HG03108 (cell line): ENCODE measurements around the gene ZBTB24.
A peak's percentile ranks its signal among the peaks of the same experiment; 100 is the strongest.
"Not testable (repeated sequence)": the region's sequence is repeated elsewhere in the genome, so short reads cannot be mapped to it uniquely, and the experiment has no call there.

ENCODE experiments used
- ATAC-seq: cut with Tn5 transposase; IDR thresholded peaks from one replicate; pipeline ENCODE4 v1.9.1; 2021; ENCODE audit warnings: moderate library complexity; ENCODE audit not compliant: unreplicated experiment

Gene ZBTB24

DNA sequence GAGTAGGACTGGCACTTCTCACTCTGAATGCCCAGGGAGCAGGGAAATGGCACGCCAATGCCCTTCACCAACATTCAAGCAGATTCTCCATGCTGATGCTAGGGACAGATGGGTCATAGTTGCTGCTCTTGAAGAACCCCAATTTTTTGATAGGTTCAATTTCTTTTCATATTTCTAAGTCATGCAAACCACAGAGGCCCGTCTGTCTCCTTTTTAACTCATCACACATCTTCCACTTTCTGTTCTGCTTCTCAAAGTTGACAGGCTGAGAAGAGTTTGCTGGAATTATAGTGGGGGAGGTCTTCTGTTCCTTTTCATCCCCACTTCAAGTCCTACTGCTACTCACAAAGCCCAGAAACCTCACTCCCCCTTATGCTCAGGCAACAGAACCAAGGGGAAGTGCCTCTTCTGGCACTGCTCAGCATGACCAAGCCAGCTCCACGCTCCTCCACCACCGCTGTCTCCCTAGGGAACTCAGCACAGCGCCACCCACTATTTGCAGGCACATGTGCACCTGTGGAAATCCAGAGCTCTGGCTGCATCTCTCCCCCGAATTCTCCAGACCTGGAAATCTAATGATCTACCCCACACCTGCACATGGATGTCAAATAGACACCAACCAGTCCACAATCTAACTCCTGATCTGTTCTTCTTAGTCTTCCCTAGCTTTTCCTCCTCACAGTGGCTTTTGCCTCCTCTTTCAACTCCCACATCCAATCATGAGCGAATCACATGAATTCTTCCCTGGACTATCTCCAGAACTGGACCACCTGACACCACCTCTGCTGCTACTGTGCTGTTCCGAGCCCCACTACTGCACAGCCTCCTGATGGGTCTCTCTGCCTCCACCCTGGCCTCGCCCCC lies 10.7 kb downstream of the ZBTB24 start:
- ATAC-seq, result peak; percentile 71

DNA sequence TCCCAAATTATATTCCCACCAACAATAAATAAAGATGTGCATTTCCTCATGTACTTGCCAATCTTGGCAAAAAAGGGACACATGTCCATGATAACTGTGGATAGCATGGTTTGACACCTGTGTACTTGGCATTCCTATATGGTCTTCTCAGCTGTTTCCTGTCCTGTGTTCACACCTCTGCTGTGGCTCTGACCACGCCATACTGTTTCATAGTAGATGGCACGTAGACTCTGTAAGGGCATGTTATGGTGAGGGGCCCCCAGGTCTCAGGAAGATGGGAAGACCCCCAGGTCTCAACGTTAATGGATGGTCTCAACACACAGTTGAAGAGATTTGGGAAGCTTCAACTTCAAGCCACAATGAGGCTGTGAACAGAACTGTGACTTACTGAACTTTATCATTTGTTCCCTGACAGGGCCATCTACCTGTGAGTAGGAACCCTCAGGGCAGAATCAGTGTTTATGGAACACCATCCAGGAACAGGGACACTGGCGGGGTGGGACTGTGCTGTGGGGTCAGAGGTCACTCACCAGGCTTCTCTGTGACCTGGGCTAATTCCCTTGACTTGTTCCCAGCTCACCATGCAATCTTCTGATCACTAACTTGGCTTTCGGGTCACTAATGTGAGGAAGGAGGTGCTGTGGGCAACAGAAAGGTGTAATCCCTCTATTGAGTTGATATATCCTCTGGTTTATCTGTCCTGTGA lies 11.8 kb downstream of the ZBTB24 start:
- no peak for ATAC-seq

DNA sequence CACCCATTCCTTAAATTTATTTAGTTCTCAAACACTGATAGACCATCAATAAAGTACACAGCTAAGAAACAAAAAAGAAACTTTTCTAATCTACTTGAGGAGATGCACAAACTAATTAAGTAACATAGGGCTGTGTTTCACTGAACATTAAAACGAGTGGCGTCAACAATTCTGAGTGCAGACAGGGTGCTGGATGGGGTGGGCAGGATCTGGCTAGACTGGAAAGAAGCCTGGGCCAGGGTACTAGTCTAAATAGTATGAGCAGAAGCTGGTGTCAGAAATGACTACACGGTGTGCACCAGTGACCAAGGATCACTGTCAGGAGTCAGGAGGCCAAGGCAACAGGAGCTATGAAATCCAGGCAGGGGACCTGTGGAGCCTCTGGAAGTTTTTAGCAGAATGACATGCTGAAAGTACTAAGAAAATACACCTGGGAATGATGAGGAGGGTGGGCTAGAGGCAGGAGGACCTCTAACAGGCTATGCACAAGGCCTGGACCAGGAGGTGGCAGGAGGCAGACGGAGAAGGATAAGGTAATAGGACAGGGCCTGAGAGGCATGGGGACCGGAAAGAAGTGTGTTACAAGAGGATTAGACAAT lies 13.3 kb downstream of the ZBTB24 start:
- ATAC-seq, result no peak

DNA sequence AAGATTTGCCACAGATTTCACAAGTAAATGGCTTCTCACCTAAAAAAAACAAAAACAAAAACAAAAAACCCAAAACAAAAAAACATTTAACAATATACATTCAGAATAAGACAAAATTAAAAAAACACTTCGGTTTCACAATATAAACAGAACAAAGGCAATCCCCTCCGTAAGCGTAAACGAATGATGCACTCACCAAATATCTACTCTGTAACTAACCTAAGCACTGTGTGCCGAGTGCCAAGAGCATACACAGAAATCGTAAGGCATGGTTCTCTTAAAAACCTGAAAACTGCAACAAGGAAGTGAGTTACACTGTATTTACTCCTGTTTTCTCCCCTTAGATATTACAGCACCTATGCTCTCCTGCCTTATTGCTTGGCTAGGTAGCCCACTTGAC lies 15.3 kb downstream of the ZBTB24 start:
- ATAC-seq, result no peak

DNA sequence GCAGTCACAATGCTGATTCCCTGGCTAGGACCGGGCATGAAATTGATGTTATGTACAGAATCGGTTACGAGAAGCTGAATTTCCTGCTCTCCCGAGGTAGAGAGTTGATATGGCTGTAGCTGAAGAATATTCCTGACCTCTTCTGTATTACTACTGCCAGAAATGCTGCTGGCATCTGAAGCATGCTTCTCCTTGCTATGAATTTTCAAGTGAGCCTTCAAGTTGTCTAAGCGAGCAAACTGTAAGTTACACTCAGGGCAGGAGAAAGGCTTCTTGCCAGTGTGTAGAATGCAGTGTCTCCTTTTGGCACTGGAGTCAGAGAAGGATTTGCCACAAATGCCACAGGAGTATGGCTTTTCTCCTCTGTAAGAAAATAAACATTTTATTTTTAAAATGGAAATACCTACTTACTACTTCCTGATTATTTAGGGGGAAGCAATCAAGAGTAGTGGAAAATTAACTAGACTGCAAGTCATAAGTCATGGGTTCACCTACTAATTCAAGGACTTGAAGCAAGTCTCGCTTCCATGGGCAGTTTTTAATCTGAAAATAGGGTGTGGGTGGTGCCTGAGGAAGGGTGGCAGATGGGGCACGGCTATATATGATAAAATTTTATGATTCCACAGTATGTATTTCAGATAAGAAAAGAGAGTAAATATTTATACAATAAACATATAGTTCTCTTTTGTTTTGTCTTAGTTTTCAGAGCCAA lies 16.7 kb downstream of the ZBTB24 start:
- no peak for ATAC-seq

DNA sequence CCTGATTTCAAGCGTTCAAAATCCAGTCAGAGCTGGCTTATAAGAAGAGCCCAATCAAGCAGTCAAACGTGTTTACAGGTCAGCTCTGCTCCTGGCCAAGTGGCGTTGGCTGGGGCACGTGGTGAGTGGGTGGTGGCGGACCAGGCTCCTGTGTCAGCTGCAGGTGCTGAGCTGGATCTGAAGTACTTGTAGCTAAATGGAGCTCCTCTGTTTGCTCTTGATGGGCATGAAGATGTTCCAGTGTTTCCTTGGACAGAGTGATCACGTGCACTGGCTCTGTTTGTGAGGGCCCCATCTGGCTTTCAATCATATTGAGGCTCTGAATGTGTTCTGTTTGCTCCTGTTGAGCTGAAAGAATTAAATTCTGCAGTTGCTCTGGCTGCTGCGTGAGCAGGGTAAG lies 17.2 kb downstream of the ZBTB24 start:
- ATAC-seq, result no peak

DNA sequence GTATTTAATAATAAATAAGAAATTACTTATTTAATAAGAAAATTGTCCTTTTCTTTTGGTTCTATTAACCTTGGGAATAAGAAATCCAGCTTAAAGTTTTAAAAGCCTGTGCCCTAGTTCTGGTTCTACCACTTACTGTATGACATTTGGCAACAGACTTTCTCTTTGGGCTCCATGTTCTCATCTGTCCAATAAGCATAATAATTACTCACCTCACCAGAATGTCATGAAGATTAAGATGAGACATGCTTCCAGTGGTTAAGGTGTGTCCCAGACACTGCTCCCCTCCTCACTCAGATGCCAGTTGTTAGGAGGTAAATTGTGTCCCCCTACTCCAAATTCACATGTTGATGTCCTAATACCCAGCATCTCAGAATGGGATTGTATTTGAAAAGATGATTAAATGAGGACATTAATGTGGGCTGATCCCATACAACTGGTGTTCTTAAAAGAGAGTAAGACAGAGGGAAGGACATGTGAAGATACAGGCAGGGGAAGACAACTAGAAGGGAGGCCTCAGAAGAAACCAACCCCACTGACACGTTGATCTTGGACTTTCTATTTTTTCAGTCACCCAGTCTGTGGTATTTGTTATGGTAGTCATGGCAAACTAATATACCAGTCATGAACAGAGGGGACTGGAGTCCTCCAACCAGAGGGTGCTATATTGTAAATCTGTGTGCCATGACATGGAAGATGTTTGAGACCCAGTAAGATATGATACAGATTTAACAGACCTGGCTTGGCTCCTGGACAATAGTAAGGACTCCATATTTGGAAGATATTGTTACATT lies 21.1 kb downstream of the ZBTB24 start:
- ATAC-seq, result no peak

DNA sequence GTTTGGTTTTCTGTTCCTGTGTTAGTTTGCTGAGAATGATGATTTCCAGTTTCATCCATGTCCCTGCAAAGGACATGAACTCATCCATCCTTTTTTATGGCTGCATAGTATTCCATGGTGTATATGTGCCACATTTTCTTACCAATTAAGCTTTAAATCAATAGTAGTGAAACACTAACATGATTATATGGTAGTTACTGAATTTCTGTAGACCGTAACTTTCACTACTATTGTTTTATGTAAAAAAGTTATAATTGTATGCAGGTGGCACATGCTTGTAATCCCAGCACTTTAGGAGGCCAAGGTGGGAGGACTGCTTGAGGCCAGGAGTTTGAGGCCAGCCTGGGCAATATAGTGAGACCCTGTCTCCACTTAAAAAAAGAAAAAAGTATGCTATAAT lies 21.8 kb downstream of the ZBTB24 start:
- ATAC-seq, result not testable (repeated sequence)

DNA sequence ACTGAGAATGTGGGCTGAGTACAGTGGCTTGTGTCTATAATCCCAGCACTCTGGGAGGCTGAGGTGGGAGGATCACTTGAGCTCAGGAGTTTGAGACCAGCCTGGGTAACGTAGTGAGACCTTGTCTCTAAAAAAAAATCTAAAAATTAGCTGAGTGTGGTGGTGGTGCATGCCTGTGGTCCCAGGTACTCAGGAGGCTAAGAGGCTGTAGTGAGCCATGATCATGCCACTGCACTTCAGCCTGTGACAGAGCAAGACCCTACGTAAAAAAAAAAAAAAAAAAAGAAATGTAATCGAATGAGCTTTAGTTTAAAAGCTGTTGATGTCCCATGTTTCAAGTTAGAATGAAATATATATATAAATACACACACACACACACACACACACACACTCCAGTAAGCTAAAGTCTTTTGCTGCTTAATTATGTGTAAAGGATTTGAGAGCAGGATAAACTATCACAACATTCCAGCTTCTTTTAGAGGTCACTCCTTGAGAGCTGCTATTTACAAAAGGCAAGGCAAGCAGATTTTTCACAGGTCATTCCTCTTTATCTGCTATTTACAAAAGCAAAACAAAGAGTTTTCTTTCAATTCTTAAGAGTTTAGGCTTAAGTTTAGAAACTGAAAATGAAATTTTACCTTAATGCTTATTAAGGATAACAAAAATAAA lies 22.7 kb downstream of the ZBTB24 start:
- no peak for ATAC-seq

DNA sequence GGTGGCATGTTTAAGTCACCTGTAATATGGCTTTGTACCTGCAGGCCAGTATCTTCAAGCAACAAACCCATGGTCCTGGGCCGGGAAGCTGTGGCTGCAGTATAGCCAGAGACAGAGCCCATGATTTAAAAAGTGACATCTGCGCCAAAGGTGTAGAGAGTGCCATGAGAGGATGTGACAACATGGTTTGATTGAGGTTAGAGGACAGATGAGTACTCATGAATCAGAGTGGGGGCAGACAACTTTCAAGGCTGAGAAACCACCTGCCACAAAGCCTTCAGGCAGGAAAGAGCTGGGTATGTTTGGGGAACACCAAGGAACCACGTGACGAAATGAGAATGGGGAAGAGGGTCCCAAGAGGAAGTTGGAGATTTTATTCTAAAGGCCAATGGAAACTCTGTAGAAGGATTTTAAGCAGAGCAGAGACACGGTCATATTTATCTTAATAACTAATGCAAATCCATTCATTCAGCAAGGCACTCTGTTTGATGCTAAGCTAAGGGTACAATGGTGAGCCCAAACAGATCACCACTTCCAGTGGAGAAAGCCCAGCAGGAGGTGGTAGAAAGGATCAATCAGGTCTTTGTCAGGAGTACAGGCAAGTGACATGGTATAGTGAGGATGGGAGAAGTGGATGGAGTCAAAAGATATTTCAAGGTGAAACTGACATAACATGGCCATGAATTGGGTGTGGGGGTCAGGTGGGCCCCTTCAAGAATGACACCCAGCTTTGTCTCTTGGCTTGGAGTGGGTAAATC lies 24.1 kb downstream of the ZBTB24 start:
- ATAC-seq, result peak; percentile 20

DNA sequence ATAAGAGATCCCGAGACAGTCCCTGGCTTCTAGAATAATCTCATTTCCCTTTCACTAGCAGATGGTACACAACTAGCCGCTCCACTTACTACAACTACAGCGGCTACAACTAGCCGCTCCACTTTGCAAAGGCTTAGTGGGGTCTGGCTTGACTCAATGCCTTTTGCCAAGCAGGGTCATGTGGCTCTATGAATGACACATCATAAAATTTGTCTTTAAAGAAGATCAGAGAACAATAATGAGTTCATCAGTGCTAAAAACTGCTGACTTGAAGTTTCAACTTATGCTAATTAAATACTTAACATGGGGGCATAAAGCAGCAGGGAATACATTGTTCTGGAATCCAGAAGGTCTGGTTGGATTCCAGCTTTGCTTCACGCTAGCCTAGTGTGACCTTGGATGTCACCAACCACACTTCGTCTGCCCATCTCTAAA lies 25.4 kb downstream of the ZBTB24 start:
- no peak for ATAC-seq

DNA sequence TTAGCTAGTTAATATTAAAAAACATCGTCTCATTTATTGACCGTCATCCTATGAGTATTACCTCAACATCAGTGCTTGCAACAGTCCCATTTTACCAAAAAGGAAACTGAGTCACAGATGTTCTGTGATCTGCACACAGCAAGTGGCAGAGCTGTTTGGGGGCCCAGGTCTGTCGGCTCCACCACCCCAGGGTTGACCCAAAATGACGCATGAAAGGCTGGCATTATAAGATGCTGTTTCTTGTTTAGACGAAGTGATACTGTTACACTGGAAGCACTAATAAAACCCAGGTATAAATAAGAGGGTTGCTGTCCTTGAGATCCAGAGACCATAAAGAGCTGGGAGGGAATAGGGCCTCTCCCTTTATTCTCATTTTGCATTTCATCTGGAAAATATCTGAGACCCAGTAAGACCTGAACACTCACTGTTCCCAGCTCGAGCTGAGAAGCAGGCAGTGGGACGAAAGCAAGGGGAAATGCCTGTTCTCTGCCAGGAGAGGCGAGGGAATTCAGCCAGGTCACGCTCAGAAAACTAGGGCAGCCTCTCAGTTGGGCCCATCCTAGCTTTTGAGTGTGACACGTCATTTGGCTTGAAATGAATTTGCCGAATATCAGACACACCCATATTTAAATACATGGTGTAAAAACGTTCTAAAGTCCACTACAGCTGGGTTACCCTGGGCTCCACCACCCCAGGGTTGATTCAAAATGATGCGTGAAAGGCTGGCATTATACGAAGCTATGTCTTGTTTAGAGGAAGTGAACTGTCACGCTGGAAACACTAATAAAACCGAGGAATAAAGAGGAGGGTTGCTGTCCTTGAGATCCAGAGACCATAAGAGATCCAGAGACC lies 26.1 kb downstream of the ZBTB24 start:
- no peak for ATAC-seq

DNA sequence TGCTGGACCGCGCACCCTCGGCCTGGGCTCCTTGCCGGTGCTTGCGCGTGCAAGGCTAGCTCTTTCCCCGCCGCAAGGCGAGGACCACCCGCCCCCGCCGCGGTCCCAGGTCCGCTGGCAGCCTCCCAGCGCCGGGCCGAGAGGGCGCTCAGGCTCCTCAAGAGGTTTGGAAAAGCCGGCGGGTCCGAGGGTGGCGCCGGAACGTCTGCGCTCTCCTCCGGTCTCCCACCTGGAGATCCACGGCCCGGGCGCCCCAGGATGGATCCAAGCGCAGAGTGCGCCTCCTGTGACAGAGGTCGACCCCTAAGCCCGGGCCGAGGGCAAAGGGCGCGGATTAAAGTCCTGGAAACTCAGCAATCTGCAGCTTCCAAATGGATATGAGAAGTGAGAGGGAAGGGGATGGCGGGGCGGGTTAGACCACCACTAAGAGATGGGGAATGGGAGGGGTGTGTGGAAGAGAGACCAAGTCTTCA lies 26.9 kb downstream of the ZBTB24 start:
- ATAC-seq, result peak; percentile 6

DNA sequence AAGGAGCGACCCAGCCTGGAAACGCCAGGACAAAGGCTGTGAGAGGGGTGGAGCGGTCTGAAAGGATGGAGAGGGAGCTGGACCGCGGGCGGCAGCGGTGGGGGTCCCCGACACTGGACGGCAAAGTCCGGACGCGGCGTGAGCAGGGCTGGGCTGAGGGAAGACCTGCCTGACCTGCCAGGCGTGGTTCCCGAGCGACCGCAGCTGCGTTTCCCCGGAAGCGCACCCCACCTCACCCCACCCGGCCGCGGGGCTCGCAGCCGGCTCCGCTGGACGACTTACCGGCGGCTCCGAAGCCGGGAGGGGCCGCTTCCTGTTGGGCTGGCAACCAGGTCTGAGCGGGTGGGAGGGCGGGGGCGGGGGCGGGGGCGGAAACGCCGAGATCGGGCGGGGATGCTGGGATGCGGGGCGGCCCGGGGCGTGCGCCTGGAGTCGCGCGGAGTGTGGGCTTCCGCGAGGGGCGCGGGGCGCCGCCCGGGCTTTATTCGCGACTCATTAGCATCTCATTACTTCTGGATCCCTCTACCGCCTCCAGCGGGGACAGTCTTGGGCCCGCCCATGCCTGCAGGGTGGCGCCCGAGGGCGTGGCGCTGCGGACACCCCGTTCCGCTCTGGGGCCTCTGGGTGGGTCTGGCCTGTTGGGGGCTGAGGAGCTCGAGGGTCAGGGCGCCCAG lies 27.4 kb downstream of the ZBTB24 start, which contains the start of gene MICAL1:
Gene MICAL1, minus strand, starts transcription at position 336 of the 674 bp plus-strand sequence. CDS start 1,576 bp downstream, outside the sequence.
- ATAC-seq, result peak; percentile 47

DNA sequence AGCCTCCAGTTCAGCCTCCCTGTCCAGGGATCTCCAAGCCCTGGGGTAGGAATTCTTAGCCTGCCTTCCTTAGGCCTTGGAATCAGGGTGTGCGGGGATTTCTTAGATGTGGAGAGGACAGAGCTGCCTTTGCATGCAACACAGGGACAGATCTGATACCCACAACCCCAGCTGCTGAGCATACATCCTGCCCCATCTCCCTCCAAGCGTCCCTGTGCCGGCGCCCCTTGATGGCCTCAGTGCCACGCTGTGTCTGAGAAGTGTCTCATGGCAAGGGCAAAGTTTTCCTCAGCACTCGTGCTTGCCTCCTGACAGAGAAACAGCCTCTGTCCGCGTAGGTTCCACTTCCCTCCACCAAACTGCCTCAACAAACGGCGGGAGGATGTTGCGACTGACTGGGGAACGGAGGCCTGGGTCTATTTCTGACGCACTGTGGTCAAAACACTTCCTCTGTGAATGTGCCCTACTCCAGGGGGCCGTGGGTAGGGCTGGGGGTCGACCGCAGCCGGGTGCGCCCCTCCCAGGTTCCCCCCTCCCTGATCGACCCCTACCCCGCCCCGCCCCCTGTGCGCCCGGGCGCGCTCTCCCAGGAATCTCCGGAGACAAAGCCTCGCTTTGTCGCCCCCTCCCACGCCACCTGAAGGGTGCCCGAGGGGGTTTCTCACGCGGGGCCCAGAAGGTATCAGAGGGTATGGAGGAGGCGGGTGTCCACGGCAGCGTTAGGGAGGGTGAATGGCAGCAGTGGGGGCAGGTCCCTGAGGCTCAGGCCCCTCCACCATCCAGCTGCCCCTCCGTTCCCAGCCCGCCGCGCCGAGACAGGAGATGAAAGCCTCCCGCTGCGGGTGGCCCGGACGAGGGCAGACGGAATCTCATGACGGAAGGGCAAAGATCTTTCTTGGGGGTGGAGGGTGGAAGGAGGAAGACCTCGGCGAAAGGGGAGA lies 28.3 kb downstream of the ZBTB24 start:
- peak; percentile 33 for ATAC-seq
